Kidney capillary endothelial cell (primary cell): ENCODE results near the gene STYXL1.
"Not testable (repeated sequence)": the region's sequence is repeated elsewhere in the genome, so short reads cannot be mapped to it uniquely, and the experiment has no call there.

Experiments
- DNase-seq: peaks from one replicate; pipeline ENCODE4 v3.0.0-alpha.2; 2018; ENCODE audit warnings: low spot score

STYXL1 gene, protein sequence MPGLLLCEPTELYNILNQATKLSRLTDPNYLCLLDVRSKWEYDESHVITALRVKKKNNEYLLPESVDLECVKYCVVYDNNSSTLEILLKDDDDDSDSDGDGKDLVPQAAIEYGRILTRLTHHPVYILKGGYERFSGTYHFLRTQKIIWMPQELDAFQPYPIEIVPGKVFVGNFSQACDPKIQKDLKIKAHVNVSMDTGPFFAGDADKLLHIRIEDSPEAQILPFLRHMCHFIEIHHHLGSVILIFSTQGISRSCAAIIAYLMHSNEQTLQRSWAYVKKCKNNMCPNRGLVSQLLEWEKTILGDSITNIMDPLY

DNA sequence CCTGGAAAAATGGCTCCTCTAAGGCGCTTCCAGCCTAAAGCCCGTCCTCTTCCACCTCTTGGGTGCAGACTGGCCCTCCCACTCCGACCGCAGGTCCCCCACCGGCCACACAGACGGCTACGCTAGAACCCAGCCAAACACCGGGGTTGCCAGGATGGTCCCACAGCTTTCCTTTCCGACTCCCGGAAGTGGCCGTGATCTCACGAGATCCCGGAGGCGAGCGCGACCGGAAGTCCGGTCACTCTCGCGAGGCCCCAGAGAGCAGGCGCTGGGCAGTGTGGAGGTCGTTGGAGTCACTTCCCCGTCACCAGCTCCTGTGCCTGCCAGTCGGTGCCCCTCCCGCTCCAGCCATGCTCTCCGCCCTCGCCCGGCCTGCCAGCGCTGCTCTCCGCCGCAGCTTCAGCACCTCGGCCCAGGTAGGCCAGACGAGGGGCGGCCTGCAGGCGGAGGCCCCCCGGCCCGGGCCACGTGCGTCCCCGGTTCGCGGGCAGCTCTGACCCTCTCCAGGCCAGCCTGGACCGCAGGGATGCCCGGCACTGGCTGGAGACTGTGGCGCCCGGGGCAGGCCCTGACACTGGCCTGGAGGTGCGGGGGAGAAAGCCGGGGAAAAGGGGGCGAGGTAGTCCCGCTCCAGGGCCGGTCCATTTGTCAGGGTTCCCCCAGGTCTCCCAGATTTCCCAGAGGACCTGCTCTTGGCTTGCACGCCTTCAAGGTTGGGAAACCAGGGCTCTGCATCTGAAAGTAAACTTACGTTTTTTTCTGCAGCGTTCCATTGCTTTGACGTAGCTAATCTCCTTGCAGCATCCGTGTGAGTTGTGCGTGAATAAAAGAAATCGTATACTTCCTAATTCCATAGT, at the start of gene STYXL1, which contains the start of gene MDH2:
Gene STYXL1 (minus strand): TSS at position 190 of the 857 bp plus-strand sequence. CDS start 17,477 bp downstream, outside the sequence.
Gene MDH2 (plus strand): TSS at position 296 of the 857 bp plus-strand sequence. CDS start 55 bp downstream, at position 351.
- DNase-seq, result peak; percentile 93

DNA sequence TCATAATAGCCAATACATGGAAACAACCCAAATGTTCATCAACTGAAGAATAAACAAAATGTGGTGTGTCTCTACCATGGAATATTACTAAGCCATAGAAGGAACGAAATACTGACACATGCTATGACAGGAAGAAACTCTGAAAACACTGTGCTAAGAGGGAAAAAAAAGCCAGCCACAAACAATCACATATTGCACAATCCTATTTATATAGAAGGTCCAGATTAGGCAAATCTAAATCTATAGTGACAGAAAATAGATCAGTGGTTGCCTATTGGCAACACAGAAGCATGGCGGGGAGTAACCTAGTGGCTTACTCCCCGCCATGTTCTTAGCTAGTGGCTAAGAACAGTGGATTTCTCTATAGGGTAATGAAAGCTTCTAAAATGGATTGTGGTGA, 48.1 kb upstream of the STYXL1 start:
- DNase-seq, result no peak

DNA sequence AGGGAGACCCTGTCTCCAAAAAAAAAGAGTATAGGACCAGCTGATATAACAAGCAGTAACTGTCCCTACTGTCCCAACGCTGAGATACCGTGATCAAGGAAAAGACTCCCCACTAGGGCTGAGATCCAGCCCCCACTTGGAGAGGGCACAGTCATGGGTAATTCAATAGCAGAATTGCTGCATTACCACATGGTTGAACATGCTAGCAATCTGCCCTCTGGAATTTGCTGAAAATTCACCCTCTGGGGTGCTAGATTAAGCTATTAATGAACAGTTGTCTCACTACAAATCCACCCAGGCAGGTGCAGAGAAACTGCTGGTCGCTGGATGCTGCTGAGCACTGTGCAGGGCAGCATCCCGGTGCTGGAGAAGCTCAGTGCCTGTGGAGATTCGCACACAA, 46.5 kb upstream of the STYXL1 start:
- DNase-seq, result not testable (repeated sequence)

DNA sequence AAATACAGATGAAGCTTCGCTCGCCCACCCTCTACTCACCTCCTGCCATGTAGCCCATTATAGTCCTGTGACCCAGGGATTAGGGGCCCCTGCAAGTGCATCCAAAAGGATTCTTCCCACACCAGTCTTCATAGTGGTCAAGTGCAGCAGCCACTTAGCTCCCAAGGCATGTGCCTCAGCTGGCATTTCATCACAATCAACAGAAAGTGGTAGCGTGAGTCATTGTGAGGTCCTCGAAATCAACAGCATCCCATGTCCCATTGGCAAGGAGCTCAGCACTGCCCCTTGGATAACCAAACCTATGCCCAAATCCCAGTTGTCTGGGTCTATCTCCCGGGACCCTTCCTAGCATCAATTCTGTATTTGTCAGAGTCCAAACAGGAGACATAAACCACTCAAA, 45.7 kb upstream of the STYXL1 start:
- DNase-seq, result not testable (repeated sequence)

DNA sequence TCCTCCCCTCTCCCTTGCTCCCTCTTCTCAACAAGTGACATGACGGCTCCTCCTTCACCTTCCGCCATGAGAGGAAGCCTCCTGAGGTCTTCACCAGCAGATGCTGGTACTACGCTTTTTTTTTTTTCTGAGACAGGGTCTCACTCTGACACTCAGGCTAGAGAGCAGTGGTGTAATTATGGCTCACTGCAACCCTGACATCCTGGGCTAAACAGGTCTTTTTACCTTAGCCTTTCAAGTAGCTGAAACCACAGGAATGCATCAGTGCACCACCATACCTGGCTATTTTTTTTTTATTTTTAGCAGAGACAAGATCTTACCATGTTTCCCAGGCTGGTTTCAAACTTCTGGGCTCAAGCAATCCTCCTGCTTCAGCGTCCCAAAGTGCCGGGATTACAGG, 43.7 kb upstream of the STYXL1 start:
- DNase-seq, result no peak

DNA sequence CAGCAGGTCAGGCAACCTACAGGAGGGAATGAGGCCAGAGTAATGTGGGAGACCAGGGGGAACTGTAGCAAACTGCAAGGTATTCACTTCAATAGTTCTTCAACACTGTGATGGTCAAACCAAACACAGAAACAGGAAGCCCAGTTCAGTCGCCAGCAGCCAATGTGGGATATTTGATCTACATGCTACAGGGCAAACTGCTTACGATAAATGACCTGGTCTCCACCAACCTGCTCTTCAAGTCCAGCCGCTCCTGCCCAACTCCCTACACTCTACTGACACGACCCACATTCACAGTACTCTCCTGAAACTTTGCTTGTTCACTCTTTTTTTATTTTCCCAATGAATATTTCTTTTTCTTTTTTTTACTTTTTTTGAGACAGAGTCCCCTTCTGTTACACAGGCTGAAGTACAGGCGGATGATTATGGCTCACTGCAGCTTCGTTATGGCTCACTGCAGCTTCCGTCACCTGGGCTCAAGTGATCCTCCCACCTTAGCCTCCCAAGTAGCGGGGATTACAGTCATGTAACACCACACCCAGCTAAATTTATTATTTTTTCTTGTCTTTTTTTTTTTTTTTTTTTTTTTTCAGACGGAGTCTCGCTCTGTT, 42.2 kb upstream of the STYXL1 start:
- no peak for DNase-seq

DNA sequence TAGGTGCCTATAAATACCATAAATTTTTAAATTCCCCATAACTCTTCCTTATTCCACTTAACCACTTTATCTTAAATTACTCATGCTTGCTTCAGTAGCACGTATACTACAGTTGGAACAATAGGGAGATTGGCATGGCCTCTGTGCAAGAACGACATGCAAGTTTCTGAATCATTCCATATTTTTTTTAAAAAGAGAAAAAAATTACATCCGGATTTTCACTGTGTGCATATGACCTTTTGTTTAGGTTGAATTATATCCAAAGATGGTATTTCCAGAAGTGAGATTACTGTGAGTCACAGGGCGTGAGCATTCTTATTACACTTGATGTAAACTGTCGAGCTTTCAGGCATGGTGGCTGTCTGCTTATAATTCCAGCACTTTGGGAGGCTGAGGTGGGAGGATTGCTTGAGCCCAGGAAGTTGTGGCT, 39.6 kb upstream of the STYXL1 start:
- peak; percentile 94 for DNase-seq

DNA sequence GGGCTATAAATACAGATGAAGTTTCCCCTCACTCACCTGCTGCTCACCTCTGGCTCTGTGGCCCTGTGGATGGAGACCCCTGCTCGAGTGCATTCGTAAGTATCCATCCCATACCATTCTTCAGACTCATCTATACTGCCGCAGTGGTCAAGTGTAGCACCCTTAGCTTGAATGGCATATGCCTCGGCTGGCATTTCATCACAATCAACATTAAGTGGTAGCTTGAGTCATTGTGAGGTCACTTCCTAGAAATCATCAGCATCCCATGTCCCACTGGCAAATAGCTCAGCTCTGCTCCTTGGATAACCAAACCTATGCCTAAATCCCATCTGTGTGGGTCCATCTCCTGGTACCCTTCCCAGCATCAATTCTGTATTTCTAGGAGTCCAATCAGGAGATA, 38.3 kb upstream of the STYXL1 start:
- DNase-seq, result peak; percentile 58

DNA sequence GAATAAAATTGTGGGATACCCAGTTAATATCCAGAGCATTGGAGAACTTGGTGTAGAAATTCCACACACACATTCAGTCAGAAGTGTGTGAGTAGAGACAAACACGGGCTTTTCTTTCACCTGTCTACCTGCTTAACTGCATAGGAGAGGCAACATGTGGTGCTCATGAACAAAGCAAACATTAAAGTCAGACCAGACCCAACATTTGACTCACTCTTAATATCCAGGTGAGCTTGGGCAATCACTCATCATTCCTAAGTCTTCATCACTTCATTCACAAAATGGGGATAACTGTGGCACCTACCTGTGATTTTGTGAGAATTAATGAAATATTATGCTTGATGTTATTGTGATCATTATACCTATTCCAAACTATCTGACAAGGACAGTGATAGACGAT, 36.3 kb upstream of the STYXL1 start:
- not testable (repeated sequence) for DNase-seq

DNA sequence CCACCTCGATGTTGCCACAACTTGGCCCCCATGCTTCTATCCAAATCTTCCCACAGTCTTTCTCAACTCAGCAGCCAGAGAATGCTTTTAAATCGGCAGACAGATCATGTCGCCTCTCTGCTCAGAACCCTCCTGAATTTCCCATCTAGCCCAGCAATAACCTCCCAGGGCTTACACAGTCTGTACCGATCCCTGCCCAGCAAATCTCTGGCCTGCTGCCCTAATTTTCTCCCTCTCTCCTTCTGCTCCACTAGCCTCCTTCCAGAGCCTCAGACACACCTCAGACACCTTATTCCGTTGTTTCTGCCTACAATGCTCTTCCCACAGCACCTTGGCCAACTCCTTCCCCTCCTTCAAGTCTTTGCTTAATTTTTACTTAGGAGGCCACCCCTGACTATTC, 32.4 kb upstream of the STYXL1 start:
- no peak for DNase-seq

DNA sequence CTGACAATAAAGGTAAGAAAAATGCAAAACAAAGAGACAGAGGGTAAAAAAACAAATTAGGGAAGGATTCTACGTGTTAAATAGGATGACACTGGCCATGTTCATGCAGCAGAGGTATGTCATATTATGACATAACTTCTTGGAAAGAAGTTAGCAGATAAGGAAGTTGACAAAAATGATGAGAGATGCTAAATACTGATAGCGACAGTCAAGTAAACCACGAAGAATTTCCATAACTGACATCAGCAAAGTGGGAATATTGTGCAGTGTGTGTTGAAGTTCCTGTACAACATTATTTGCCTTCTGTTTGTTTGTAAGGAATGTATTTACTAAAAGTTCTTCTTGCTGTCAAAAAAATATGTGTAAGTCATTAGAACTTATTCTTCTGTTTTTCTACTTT, 29.6 kb upstream of the STYXL1 start:
- DNase-seq, result no peak

DNA sequence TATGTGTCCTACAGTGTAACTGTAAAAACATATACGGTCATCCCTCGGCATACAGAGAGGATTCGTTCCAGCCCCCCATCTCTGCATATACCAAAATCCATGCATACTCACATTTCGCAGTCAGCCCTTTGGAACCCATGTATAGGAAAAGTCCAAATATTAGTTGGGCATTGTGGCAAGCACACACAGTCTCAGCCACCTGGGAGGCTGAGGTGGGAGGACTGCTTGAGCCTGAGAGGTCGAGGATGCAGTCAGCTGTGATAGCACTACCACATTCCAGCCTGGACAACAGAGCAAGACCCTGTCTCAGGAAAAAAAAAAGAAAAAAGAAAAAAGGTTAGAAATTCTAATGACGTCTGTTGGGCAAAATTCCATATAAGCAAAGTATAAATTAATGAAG, 29.2 kb upstream of the STYXL1 start:
- no peak for DNase-seq

DNA sequence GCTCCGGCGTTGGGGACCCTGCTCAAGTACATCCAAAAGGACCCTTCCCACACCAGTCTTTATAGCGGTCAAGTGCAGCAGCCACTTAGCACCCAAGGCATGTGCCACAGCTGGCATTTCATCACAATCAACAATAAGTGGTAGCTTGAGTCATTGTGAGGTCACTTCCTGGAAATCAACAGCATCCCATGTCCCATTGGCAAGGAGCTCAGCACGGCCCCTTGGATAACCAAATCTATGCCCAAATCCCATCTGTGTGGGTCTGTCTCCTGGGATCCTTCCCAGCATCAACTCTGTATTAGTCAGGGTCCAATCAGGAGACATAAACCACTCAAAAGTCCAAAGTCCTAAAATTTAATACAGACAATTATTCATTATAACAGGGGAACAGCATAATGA, 27.2 kb upstream of the STYXL1 start:
- peak; percentile 39 for DNase-seq

DNA sequence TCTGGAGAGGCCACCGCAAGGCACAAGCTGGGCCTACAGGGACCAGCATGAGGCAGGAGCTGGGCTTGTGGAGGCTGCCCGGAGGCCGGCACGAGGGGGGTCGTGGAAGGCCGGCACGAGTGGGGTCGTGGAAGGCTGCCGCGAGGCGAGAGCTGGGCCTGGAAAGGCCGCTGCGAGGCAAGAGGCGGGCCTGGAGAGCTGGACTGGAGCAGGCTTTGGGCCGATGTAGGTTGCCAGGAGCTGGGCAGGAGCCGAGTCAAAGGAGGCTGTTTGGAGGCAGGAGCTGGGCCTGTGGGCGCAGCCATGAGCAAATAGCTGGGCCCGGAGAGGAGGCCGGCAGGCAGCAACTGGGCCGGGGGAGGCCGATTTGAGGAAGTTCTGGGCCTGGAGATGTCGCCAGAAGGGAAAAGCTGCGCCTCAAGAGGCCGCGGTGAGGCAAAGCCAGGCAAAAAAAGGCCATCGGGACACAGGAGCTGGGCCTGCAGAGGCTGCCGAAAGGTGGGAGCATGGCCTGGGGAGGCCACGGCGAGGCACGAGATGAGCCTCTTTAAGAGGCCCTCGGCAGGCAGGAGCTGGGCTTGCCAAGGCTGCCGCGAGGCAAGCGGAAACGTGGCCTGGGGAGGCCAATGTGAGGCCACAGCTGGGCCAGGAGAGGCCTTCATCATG, 26.6 kb upstream of the STYXL1 start:
- DNase-seq, result no peak

DNA sequence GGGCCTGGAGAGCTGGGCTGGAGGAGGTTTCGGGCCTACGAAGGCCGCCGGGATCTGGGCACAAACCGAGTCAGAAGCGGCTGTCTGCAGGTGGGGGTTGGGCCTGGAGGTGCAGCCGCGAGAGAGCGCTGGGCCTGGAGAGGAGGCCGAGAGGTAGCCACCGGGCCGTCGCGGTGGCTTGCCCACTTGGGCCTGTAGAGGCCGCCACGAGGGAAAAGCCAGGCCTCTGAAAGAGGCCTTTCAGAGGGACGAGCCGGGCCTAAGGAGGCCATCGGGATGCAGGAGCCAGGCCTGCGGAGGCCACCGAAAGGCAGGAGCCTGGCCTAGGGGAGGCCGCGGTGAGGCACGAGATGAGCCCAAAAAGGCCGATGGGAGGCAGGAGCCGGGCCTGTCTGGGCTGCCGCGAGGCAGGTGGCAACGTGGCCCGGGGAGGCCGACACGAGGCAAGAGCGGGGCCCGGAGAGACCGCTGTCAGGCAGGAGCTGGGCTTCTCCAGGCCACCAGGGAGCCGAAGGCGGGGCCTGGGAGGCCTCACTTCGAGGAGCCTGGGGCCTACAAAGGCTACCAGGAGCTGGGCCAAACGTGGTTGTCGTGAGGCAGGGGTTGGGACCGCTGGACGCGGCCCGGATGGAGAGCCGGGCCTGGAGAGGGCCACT, 25.7 kb upstream of the STYXL1 start:
- DNase-seq, result no peak

DNA sequence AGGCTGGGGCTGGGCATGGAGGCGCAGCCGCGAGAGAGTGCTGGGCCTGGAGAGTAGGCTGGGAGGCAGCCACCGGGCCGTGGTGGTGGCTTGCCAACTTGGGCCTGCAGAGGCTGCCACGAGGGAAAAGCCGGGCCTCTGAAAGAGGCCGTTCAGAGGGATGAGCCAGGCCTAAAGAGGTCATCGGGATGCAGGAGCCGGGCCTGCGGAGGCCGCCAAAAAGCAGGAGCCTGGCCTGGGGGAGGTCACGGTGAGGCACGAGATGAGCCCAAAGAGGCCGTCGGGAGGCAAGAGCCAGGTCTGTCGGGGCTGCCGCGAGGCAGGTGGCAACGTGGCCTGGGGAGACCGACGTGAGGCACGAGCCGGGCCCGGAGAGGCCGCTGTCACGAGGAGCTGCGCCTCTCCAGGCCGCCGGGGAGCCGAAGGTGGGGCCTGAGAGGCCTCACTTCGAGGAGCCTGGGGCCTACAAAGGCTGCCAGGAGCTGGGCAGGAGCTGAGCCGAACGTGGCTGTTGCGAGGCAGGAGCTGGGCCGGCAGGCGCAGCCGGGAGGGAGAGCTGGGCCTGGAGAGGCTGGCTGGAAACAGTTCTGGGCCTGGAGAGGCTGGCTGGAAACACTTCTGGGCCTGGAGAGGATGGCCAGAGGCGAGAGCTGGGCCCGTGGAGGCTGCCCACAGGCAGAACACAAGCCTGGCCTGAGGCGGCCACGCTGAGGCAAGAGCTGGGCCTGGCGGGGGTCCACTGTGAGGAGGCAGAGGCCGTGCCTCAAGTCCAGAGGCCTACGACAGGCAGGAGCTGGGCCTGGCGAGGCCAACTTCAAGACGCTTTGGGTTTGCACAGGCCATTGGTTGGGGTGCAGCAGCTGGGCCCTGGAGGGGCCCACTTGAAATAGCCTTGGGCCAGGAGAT, 24.7 kb upstream of the STYXL1 start:
- no peak for DNase-seq

DNA sequence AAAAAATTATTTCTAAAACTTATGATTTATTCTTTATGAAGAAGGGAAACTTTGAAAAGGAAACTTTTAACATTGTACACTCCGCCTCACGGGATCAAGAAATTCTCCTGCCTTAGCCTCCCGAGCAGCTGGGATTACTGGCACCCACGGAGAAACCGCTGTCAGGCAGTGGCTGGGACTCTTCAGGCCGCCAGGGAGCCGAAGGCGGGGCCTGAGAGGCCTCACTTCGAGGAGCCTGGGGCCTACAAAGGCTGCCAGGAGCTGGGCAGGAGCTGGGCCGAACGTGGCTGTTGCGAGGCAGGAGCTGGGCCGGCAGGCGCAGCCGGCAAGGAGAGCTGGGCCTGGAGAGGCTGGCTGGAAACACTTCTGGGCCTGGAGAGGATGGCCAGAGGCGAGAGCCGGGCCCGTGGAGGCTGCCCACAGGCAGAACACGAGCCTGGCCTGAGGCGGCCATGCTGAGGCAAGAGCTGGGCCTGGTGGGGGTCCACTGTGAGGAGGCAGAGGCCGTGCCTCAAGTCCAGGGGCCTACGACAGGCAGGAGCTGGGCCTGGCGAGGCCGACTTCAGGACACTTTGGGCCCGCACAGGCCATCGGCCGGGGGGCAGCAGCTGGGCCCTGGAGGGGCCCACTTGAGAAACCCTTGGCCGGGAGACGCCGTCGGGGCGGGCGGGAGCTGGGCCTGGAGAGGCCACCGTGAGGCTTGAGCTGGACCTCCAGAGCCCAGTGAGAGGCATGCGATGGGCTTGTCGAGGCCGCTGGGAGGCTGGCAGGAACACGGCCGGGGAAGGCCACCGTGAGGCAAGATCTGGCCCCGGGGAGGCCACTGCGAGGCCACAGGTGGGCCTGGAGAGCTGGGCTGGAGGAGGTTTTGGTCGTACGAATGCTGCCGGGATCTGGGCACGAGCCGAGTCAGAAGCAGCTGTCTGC, 23.8 kb upstream of the STYXL1 start:
- DNase-seq, result no peak

DNA sequence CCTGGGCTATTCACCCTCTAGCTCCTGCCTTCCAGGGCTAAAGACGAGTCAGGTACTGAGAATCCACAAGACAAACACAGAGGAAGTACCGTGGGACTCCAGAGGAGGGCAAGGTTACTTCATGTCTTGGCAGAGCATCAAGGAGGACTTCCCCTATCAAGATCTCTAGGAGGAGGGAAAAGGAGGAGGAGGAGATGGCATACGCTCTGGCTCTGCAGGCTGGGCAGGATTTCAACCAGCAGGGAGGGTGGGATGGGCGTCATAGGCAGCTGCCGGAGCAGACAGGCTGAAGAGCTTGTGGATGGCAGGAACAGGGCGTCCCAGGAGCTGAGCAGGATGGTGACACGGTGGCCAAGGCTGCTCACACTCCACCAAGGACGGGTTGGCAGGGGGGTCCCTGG, 21.4 kb upstream of the STYXL1 start:
- peak; percentile 61 for DNase-seq

DNA sequence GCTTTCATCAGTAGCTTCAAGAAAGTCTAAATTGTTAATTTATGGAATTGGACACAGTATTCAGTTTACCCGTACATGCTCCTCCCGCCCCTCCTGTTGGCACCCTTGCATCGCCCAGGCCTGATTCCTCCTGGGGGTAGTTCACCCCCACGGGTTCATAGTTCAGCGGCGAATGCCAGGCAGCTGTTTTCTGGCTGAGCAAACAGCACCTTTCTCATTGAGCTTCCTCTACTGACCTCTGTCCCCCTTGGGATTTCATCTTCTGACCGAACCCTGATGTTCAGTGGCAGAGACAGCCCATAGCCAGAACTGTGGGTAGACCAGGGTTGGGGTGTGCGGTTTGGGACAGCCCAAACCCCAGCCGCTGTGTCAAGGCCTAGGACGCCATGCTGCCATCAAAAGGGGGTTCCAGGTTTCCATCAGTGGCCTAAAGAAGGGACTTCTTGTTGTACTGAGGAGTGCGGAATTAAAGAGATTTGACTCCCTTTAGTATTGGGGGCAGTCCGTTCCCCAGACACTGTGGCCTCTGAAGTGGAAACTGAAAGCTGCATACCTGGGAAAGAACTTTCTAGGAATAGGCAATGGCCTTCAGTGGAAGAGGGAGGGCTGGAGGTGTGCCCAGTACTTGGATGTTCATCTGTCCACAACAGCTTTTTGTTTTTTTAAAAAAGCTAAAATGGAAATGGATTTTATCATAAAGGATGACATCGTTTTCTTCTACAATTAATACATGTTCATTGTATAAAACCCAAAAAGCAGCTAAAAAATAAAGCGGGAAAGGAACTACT, 19.1 kb upstream of the STYXL1 start:
- DNase-seq, result no peak
